Spleen (tissue), 11 donors: ENCODE data around the gene TXNRD2. TPM values are rescaled to one million over a fixed set of nuclear protein-coding genes. Genes with fewer than 3 reads are reported as not detected.

Experiments used
- DNase-seq: peaks from one replicate; pipeline ENCODE4 v3.0.0-alpha.2; 2020
- H3K27ac ChIP-seq, 8 donors: fragments of 200-600 bp; sonication (generic) in 7 of 8; 1 replicate in 4 of 8; 2 replicates in 4 of 8; pipeline versions ENCODE4 v1.5.0 to v1.8.0; 2016 to 2021; ENCODE audit warnings: inconsistent platforms in 4 of 8, mild to moderate bottlenecking in 4 of 8, moderate library complexity in 1 of 8
- H3K27me3 ChIP-seq, 7 donors: fragments of 200-600 bp; sonication (generic) in 6 of 7; replicated peaks in 1 of 7; 1 replicate in 4 of 7; 2 replicates in 3 of 7; pipeline versions ENCODE4 v1.5.0 to v1.8.0; 2016 to 2021; ENCODE audit warnings: inconsistent platforms in 3 of 7, mild to moderate bottlenecking in 1 of 7
- H3K36me3 ChIP-seq, 6 donors: fragments of 200-600 bp; sonication (generic) in 5 of 6; 1 replicate in 4 of 6; 2 replicates in 2 of 6; pipeline versions ENCODE4 v1.5.0 to v1.8.0; 2016 to 2021; ENCODE audit warnings: inconsistent platforms in 2 of 6
- H3K4me1 ChIP-seq, 6 donors: fragments of 200-600 bp; sonication (generic) in 5 of 6; 1 replicate in 3 of 6; 2 replicates in 3 of 6; pipeline versions ENCODE4 v1.5.0 to v1.8.0; 2016 to 2021; ENCODE audit warnings: inconsistent platforms in 3 of 6
- H3K4me3 ChIP-seq, 8 donors: fragments of 200-600 bp; sonication (generic) in 7 of 8; 1 replicate in 4 of 8; 2 replicates in 4 of 8; pipeline versions ENCODE4 v1.5.0 to v1.8.0; 2016 to 2021; ENCODE audit warnings: inconsistent platforms in 4 of 8, mild to moderate bottlenecking in 4 of 8, moderate library complexity in 2 of 8
- H3K9me3 ChIP-seq, 8 donors: fragments of 200-600 bp; sonication (generic) in 7 of 8; 1 replicate in 4 of 8; 2 replicates in 4 of 8; pipeline versions ENCODE4 v1.5.0 to v1.8.0; 2016 to 2021; ENCODE audit warnings: inconsistent platforms in 4 of 8
- CTCF ChIP-seq, 11 experiments: fragments of 200-600 bp in 7 of 11; fragments of 450-650 bp in 4 of 11; sonication (generic) in 4 of 11; IDR thresholded peaks in 8 of 11; conservative IDR thresholded peaks in 3 of 11; 1 replicate in 7 of 11; 2 replicates in 4 of 11; pipeline versions ENCODE4 v1.4.0 to v1.8.0; 2016 to 2021; ENCODE audit warnings: antibody characterized with exemption in 11 of 11, inconsistent platforms in 4 of 11, mild to moderate bottlenecking in 1 of 11
- POLR2A ChIP-seq, 3 donors: fragments of 450-650 bp; IDR thresholded peaks; one replicate each; pipeline ENCODE4 v1.5.1; 2017; ENCODE audit warnings: antibody characterized with exemption in 3 of 3, mild to moderate bottlenecking in 1 of 3
- POLR2AphosphoS5 ChIP-seq, 3 donors: sonication (generic); formaldehyde crosslinking; IDR thresholded peaks; one replicate each; pipeline ENCODE4 v1.5.1; 2017; ENCODE audit warnings: antibody characterized with exemption in 3 of 3
- WGBS, 5 donors: extraction: QIAGEN DNeasy Blood & Tissue Kit in 3 of 5; methylation state at CpG; one replicate each; pipeline versions ENCODE4 v1.1.5 to v1.1.7; 2013 to 2018; 5-methylcytosine and 5-hydroxymethylcytosine counted together
- intact Hi-C: fragments of 100-400 bp; cut with DNase I; formaldehyde crosslinking; loops from one replicate; pipeline ENCODE4 v1.15.0; 2023; ENCODE audit warnings: low total_unique reads
- polyA plus RNA-seq, 3 donors: library from polyadenylated mRNA; stranded (reverse); fragments of 200-250 nt; gene quantifications; one replicate each; pipeline ENCODE4 v1.2.1, GENCODE V29; 2013
- total RNA-seq, 7 donors: library from RNA; depleted of rRNA in 3 of 7; stranded (reverse); fragments of >200 nt in 3 of 7; fragmentation: NEBNext Ultra II Directional in 4 of 7; extraction: Animal tissue kit (Norgen Biotek cat#: 25700) in 4 of 7; gene quantifications; one replicate each; pipeline versions ENCODE4 v1.1.0 to v1.2.1, GENCODE V29; 2016 to 2021
- donor health status: healthy with polysubstance abuse.
- donor health status: DM: no; HTN: no; CAD: no; lungs with moderate emphysema.
- donor health status: DM: no; HTN: no; CAD: no.
- donor health status: Bipolar disorder and iron deficiency.
- donor health status: healthy.
- donor health status: DM: no; HTN: no; CAD: no.
- donor health status: DM: yes; HTN: yes; CAD: no.

The TXNRD2 gene
- total and polyA plus RNA-seq, 10 donors, result 21.6 to 45.9 (median 35.5) TPM

GRCh38 chr22:19849835-19850762 lies 91.5 kb downstream of the TXNRD2 start:
- intact Hi-C loops, result no loop called here
- no peaks in the 10 kb centered on the region for H3K27me3 ChIP-seq
- WGBS, 5 donors, result 88 to 92% (median 91%) methylated on average over 6 to 9 of the region's 9 CpGs
- H3K4me3 ChIP-seq, result no peak overlapping the region
- TF ChIP-seq POLR2A (IDR thresholded peaks at IDR 0.05) (no peak), CTCF (IDR thresholded peaks at IDR 0.05 in 8 of 11, conservative IDR thresholded peaks at IDR 0.05 in 3 of 11) (no peak), POLR2AphosphoS5 (IDR thresholded peaks at IDR 0.05) (no peak)
- peaks cover 22 to 82% (median 52%) of the 10 kb centered on the region in 6 donors for H3K4me1 ChIP-seq
- H3K36me3 ChIP-seq, result peaks cover 0 to 47% (median 22%) of the 10 kb centered on the region in 6 donors
- no peak for DNase-seq
- H3K9me3 ChIP-seq, result no peaks in the 10 kb centered on the region
- H3K27ac ChIP-seq, result peak overlapping the region in 1 of 8 donors; percentile 20

GRCh38 chr22:19848298-19849224 lies 93.1 kb downstream of the TXNRD2 start:
- Histone ChIP-seq H3K4me3 (no peak overlapping the region), H3K27ac (peak overlapping the region in 4 of 8 donors; percentile 2 to 42 (median 18)), H3K36me3 (peaks cover 0 to 47% (median 22%) of the 10 kb centered on the region in 6 donors), H3K4me1 (peaks cover 30 to 88% (median 60%) of the 10 kb centered on the region in 6 donors), H3K27me3 (no peaks in the 10 kb centered on the region), H3K9me3 (no peaks in the 10 kb centered on the region)
- no peak for DNase-seq
- TF ChIP-seq POLR2AphosphoS5 (IDR thresholded peaks at IDR 0.05) (no peak), POLR2A (IDR thresholded peaks at IDR 0.05) (no peak), CTCF (IDR thresholded peaks at IDR 0.05 in 8 of 11, conservative IDR thresholded peaks at IDR 0.05 in 3 of 11) (no peak)
- intact Hi-C loops, result no loop called here
- WGBS, 5 donors, result 65 to 79% (median 76%) methylated on average over 6 to 7 of the region's 7 CpGs

- DNase-seq, result no peak
- Histone ChIP-seq H3K27me3 (no peaks in the 10 kb centered on the region), H3K27ac (no peak overlapping the region), H3K9me3 (no peaks in the 10 kb centered on the region), H3K4me1 (peaks cover 23 to 88% (median 60%) of the 10 kb centered on the region in 6 donors), H3K36me3 (peaks cover 0 to 42% (median 19%) of the 10 kb centered on the region in 6 donors), H3K4me3 (no peak overlapping the region)
- intact Hi-C loops, result no loop called here
- TF ChIP-seq POLR2A (IDR thresholded peaks at IDR 0.05) (no peak), CTCF (IDR thresholded peaks at IDR 0.05 in 8 of 11, conservative IDR thresholded peaks at IDR 0.05 in 3 of 11) (no peak), POLR2AphosphoS5 (IDR thresholded peaks at IDR 0.05) (no peak)
- WGBS, 5 donors, result 95 to 100% (median 97%) methylated on average over 2 of the region's 2 CpGs
Measured at GRCh38 chr22:19847345-19847632, 94.3 kb downstream of the TXNRD2 start.
